Upper lobe of right lung (tissue), 1 donor: Measurements from ENCODE around the gene EBLN1. TPM values are rescaled to one million over a fixed set of nuclear protein-coding genes. Genes with fewer than 3 reads are reported as not detected.

Experiments
- ATAC-seq: fragments of 200-7000 bp; cut with Tn5 transposase; one replicate; pipeline ENCODE4 v1.9.1; 2020; ENCODE audit warnings: mild to moderate bottlenecking, moderate library complexity
- DNase-seq: peaks from one replicate; pipeline ENCODE4 v3.0.0-alpha.2; 2020
- H3K27ac ChIP-seq: fragments of 200-600 bp; one replicate; pipeline ENCODE4 v1.8.0; 2022
- H3K27me3 ChIP-seq: fragments of 200-600 bp; one replicate; pipeline ENCODE4 v1.8.0; 2022; ENCODE audit warnings: mild to moderate bottlenecking
- H3K36me3 ChIP-seq: fragments of 200-600 bp; one replicate; pipeline ENCODE4 v1.8.0; 2022
- H3K4me1 ChIP-seq: fragments of 200-600 bp; one replicate; pipeline ENCODE4 v1.8.0; 2022
- H3K4me3 ChIP-seq: fragments of 200-600 bp; one replicate; pipeline ENCODE4 v1.8.0; 2022; ENCODE audit warnings: mild to moderate bottlenecking
- H3K9me3 ChIP-seq: fragments of 200-600 bp; one replicate; pipeline ENCODE4 v1.8.0; 2022
- intact Hi-C: fragments of 100-400 bp; cut with DNase I; formaldehyde crosslinking; loops from one replicate; pipeline ENCODE4 v1.11.0; 2022
- total RNA-seq: library from RNA; stranded (reverse); fragmentation: NEBNext Ultra II Directional; extraction: Animal tissue kit (Norgen Biotek cat#: 25700); gene quantifications from one replicate; pipeline ENCODE4 v1.2.1, GENCODE V29; 2021
- TF ChIP-seq, protein P1 (sequence below): fragments of 200-600 bp; IDR thresholded peaks from one replicate; pipeline ENCODE4 v1.8.0; 2022; ENCODE audit warnings: antibody characterized with exemption
- donor health status: DM: no; HTN: yes; CAD: no; lungs with severe emphysema.

The EBLN1 gene
- total RNA-seq, 1 donor from 2014 or later, result not detected

GRCh38 chr10:22170582-22170981 is 47.2 kb downstream of the EBLN1 start:
- no peak overlapping the region for H3K27ac ChIP-seq
- no peaks in the 10 kb centered on the region for H3K9me3 ChIP-seq
- no peaks in the 10 kb centered on the region for H3K36me3 ChIP-seq
- H3K4me1 ChIP-seq, result no peaks in the 10 kb centered on the region
- no peak for DNase-seq
- no peak overlapping the region for H3K4me3 ChIP-seq
- TF ChIP-seq, protein P1, sequence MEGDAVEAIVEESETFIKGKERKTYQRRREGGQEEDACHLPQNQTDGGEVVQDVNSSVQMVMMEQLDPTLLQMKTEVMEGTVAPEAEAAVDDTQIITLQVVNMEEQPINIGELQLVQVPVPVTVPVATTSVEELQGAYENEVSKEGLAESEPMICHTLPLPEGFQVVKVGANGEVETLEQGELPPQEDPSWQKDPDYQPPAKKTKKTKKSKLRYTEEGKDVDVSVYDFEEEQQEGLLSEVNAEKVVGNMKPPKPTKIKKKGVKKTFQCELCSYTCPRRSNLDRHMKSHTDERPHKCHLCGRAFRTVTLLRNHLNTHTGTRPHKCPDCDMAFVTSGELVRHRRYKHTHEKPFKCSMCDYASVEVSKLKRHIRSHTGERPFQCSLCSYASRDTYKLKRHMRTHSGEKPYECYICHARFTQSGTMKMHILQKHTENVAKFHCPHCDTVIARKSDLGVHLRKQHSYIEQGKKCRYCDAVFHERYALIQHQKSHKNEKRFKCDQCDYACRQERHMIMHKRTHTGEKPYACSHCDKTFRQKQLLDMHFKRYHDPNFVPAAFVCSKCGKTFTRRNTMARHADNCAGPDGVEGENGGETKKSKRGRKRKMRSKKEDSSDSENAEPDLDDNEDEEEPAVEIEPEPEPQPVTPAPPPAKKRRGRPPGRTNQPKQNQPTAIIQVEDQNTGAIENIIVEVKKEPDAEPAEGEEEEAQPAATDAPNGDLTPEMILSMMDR, result no peak
- ATAC-seq, result no peak
- H3K27me3 ChIP-seq, result no peaks in the 10 kb centered on the region
- intact Hi-C loops, result no loop called here

DNA sequence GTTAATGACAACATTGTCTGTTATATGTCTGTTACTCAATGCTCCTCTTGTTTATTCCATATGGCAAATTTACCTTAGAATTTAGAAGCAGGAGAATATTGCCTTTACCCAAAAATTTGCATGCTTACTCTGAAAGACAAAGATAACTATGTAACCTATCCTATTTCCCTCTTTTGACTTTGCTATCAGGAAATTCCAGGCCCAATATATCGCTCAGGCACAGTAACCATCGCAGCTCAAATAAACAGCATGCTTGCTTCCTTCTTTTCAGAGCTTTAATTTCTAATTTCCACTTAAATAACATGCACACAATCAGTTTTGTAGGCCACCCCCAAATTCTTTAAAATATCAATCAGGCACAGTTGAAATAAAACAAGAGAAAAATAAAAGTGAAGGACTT is 57.8 kb downstream of the EBLN1 start:
- Histone ChIP-seq H3K27me3 (no peaks in the 10 kb centered on the region), H3K4me3 (no peak overlapping the region), H3K4me1 (no peaks in the 10 kb centered on the region), H3K36me3 (no peaks in the 10 kb centered on the region), H3K27ac (no peak overlapping the region), H3K9me3 (no peaks in the 10 kb centered on the region)
- ATAC-seq (no peak), DNase-seq (no peak)
- TF ChIP-seq, protein P1, result no peak
- intact Hi-C loops, result no loop called here

- no peaks in the 10 kb centered on the region for H3K36me3 ChIP-seq
- no peak overlapping the region for H3K27ac ChIP-seq
- TF ChIP-seq, protein P1, result no peak
- intact Hi-C loops, result no loop called here
- no peak for DNase-seq
- H3K4me3 ChIP-seq, result no peak overlapping the region
- no peaks in the 10 kb centered on the region for H3K27me3 ChIP-seq
- no peaks in the 10 kb centered on the region for H3K9me3 ChIP-seq
- H3K4me1 ChIP-seq, result no peaks in the 10 kb centered on the region
- ATAC-seq, result no peak
Measured at GRCh38 chr10:22159180-22159579, 58.6 kb downstream of the EBLN1 start.

Other genes starting within 250 kb of the EBLN1 start
- 32.7 TPM for gene DNAJC1, start 214.3 kb downstream of the EBLN1 start, total RNA-seq
- gene COMMD3, start 98.4 kb upstream of the EBLN1 start, total RNA-seq, result 44.8 TPM
- gene BMI1, start 103.1 kb upstream of the EBLN1 start, total RNA-seq, result 50.9 TPM
- not detected for gene SPAG6, start 127.5 kb upstream of the EBLN1 start, total RNA-seq